OCI-LY3 (cell line): ENCODE results near the gene GUCA2A.

ENCODE experiments used
- EZH2phosphoT487 ChIP-seq: fragments of 200-600 bp; shearing (Covaris generic); IDR thresholded peaks from 2 replicates; pipeline ENCODE4 v1.6.1; 2018; ENCODE audit warnings: antibody characterized with exemption, mixed run types, low read depth
- TF ChIP-seq, protein P1 (sequence below): fragments of 200-600, 300-600 bp; sonication (generic); IDR thresholded peaks from 2 replicates; pipeline ENCODE4 v1.5.1; 2014; ENCODE audit warnings: antibody characterized with exemption, low read length, low read depth

DNA sequence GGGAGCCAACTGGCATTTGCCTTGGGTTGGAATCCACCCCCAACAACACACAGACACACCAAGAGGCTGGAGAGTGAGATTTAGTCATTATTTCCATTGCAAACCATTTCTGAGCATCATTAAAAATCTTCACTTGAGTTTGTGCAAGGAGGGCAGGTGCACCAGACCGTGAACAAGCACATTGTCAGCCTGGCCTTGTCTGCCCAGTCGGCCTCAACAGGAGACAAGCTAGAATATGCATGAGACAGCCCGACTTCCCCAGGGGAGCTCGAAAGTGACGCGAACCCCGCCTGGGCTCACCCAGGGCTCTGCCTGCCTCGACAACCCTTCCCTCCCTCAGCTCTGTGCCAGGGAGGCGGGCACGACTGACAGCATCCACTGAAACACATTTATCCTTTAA lies 26.8 kb downstream of the GUCA2A start:
- TF ChIP-seq, protein P1, sequence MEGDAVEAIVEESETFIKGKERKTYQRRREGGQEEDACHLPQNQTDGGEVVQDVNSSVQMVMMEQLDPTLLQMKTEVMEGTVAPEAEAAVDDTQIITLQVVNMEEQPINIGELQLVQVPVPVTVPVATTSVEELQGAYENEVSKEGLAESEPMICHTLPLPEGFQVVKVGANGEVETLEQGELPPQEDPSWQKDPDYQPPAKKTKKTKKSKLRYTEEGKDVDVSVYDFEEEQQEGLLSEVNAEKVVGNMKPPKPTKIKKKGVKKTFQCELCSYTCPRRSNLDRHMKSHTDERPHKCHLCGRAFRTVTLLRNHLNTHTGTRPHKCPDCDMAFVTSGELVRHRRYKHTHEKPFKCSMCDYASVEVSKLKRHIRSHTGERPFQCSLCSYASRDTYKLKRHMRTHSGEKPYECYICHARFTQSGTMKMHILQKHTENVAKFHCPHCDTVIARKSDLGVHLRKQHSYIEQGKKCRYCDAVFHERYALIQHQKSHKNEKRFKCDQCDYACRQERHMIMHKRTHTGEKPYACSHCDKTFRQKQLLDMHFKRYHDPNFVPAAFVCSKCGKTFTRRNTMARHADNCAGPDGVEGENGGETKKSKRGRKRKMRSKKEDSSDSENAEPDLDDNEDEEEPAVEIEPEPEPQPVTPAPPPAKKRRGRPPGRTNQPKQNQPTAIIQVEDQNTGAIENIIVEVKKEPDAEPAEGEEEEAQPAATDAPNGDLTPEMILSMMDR = no peak
- no peak for TF ChIP-seq EZH2phosphoT487
